ENCODE measurements around the gene BCAS3.

The BCAS3 gene

GRCh38 chr17:61387511-61388305, 710.1 kb downstream of the BCAS3 start:
- H3K4me3 ChIP-seq (ENCODE audit: extremely low read depth, insufficient read depth, low read length, poor library complexity, severe bottlenecking) = no peak overlapping the region
- H3K4me1 ChIP-seq (ENCODE audit: control insufficient read depth, insufficient read depth, low read length, poor library complexity, severe bottlenecking) = no peaks in the 10 kb centered on the region
- no peaks in the 10 kb centered on the region for H3K36me3 ChIP-seq (ENCODE audit: control insufficient read depth, insufficient read depth, low read length)
- H3K9me3 ChIP-seq (ENCODE audit: control insufficient read depth, low read length) = no peaks in the 10 kb centered on the region
- 93 to 100% methylated on average over 4 to 10 of the region's 11 CpGs for WGBS, 2 experiments (ENCODE audit: insufficient coverage in 2 of 2)
- H3K27ac ChIP-seq (ENCODE audit: low read depth, low read length, severe bottlenecking) = no peak overlapping the region

DNA sequence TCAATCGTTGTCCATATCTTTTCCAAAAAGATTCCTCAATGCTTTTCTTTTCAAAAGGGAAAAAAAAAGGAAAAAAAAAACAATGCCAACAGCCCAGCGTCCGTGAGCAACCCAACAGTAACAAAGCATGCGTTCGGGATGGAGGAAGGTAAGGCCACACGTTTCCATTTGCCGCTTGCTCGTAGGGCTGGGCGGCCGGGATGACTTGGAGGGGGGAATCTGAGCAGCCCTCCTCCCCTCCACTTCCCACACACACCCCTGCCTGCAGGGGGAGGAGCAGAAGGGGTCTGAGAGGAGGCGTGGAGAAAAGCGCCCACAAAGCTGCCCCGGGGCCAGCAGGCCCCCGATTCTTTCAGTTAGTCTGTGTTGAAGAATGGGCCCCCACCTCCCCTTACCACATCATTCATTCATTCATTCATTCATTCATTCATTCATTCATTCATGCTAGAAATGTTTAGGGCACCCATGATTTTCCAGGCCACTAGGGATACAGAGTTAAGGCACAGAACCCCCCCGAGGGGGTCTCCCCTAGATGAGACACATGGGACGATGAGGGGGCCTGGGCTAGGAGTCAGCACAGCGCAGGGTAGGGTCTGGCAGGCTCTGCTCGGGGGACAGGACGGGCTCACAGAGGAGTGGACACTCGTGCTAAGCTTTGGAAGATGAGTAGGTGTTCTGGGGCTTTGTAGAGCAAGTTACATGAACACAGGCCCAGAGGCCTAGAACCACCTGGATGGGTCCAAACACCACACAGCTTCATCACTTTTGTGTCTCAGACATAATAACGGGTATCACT, 711.1 kb downstream of the BCAS3 start:
- Histone ChIP-seq H3K27ac (ENCODE audit: low read depth, low read length, severe bottlenecking) (no peak overlapping the region), H3K4me1 (ENCODE audit: control insufficient read depth, insufficient read depth, low read length, poor library complexity, severe bottlenecking) (peaks cover 2% of the 10 kb centered on the region), H3K36me3 (ENCODE audit: control insufficient read depth, insufficient read depth, low read length) (no peaks in the 10 kb centered on the region), H3K9me3 (ENCODE audit: control insufficient read depth, low read length) (no peaks in the 10 kb centered on the region), H3K4me3 (ENCODE audit: extremely low read depth, insufficient read depth, low read length, poor library complexity, severe bottlenecking) (no peak overlapping the region)
- WGBS, 2 experiments (ENCODE audit: insufficient coverage in 2 of 2) = 87 to 89% methylated on average over 12 to 16 of the region's 21 CpGs

GRCh38 chr17:61389670-61390478, 712.2 kb downstream of the BCAS3 start:
- no peaks in the 10 kb centered on the region for H3K9me3 ChIP-seq (ENCODE audit: control insufficient read depth, low read length)
- 37 to 57% methylated on average over 12 to 19 of the region's 25 CpGs for WGBS, 2 experiments (ENCODE audit: insufficient coverage in 2 of 2)
- H3K27ac ChIP-seq (ENCODE audit: low read depth, low read length, severe bottlenecking) = no peak overlapping the region

GRCh38 chr17:61390479-61390791, 712.8 kb downstream of the BCAS3 start:
- H3K4me1 ChIP-seq (ENCODE audit: control insufficient read depth, insufficient read depth, low read length, poor library complexity, severe bottlenecking) = peaks cover 14% of the 10 kb centered on the region
- whole genome bisulfite sequencing, 2 experiments (ENCODE audit: insufficient coverage in 2 of 2) = 91 to 97% methylated on average over 7 to 11 of the region's 11 CpGs
- H3K9me3 ChIP-seq (ENCODE audit: control insufficient read depth, low read length) = no peaks in the 10 kb centered on the region
- no peaks in the 10 kb centered on the region for H3K36me3 ChIP-seq (ENCODE audit: control insufficient read depth, insufficient read depth, low read length)
- H3K4me3 ChIP-seq (ENCODE audit: extremely low read depth, insufficient read depth, low read length, poor library complexity, severe bottlenecking) = no peak overlapping the region
- H3K27ac ChIP-seq (ENCODE audit: low read depth, low read length, severe bottlenecking) = no peak overlapping the region

More at GRCh38 chr17:61389670-61390478, 712.2 kb downstream of the BCAS3 start:
- Histone ChIP-seq H3K4me1 (ENCODE audit: control insufficient read depth, insufficient read depth, low read length, poor library complexity, severe bottlenecking) (peaks cover 10% of the 10 kb centered on the region), H3K36me3 (ENCODE audit: control insufficient read depth, insufficient read depth, low read length) (no peaks in the 10 kb centered on the region), H3K4me3 (ENCODE audit: extremely low read depth, insufficient read depth, low read length, poor library complexity, severe bottlenecking) (no peak overlapping the region)

GRCh38 chr17:61391595-61392291, 714.1 kb downstream of the BCAS3 start:
- 91 to 93% methylated on average over 16 of the region's 19 CpGs for WGBS, 2 experiments (ENCODE audit: insufficient coverage in 2 of 2)
- H3K4me1 ChIP-seq (ENCODE audit: control insufficient read depth, insufficient read depth, low read length, poor library complexity, severe bottlenecking) = peaks cover 16% of the 10 kb centered on the region
- no peaks in the 10 kb centered on the region for H3K9me3 ChIP-seq (ENCODE audit: control insufficient read depth, low read length)
- no peaks in the 10 kb centered on the region for H3K36me3 ChIP-seq (ENCODE audit: control insufficient read depth, insufficient read depth, low read length)
- no peak overlapping the region for H3K27ac ChIP-seq (ENCODE audit: low read depth, low read length, severe bottlenecking)
- no peak overlapping the region for H3K4me3 ChIP-seq (ENCODE audit: extremely low read depth, insufficient read depth, low read length, poor library complexity, severe bottlenecking)

DNA sequence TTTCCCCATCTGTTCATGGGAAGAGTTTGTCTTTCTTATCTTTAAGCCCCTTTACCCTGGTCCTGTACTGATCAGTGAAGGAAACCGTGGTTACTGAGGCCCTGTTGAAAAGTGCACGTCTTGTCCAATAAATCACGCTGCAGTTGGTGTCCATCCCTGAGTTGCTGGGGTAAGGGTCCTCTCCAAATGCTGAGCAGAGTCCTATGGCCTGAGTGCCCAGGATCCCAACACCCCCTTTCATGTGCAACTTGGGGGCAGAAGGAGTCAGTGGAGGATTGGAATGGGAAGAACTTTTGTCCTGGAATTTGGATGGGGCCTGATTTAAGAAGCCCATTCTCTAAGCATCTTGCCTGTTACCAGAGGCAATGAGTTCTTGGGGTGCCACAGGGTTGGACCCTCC, 715.0 kb downstream of the BCAS3 start:
- H3K27ac ChIP-seq (ENCODE audit: low read depth, low read length, severe bottlenecking) = no peak overlapping the region
- H3K9me3 ChIP-seq (ENCODE audit: control insufficient read depth, low read length) = no peaks in the 10 kb centered on the region
- no peaks in the 10 kb centered on the region for H3K36me3 ChIP-seq (ENCODE audit: control insufficient read depth, insufficient read depth, low read length)
- WGBS, 2 experiments (ENCODE audit: insufficient coverage in 2 of 2) = 100% methylated on average over 3 of the region's 3 CpGs
- H3K4me3 ChIP-seq (ENCODE audit: extremely low read depth, insufficient read depth, low read length, poor library complexity, severe bottlenecking) = no peak overlapping the region
- peaks cover 16% of the 10 kb centered on the region for H3K4me1 ChIP-seq (ENCODE audit: control insufficient read depth, insufficient read depth, low read length, poor library complexity, severe bottlenecking)

DNA sequence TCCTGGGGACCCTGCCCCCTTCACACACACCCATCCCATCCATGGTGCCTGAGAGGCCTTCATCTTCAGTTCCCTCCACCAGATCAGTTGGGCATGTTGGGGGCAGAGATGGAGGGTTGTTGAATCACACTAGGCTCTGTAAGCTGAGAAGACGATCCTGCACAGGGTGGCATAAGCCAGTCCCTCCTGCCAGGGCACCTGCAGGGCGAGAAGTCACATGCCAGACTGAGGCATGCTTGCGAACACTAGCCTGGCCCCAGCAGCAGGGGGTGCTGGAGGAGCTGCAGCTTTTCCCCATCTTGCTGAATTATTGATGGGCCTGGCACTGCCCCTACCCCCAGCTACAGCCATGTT, 715.9 kb downstream of the BCAS3 start:
- no peak overlapping the region for H3K4me3 ChIP-seq (ENCODE audit: extremely low read depth, insufficient read depth, low read length, poor library complexity, severe bottlenecking)
- no peaks in the 10 kb centered on the region for H3K9me3 ChIP-seq (ENCODE audit: control insufficient read depth, low read length)
- no peak overlapping the region for H3K27ac ChIP-seq (ENCODE audit: low read depth, low read length, severe bottlenecking)
- 78 to 87% methylated on average over 3 of the region's 3 CpGs for WGBS, 2 experiments (ENCODE audit: insufficient coverage in 2 of 2)
- peaks cover 16% of the 10 kb centered on the region for H3K4me1 ChIP-seq (ENCODE audit: control insufficient read depth, insufficient read depth, low read length, poor library complexity, severe bottlenecking)
- no peaks in the 10 kb centered on the region for H3K36me3 ChIP-seq (ENCODE audit: control insufficient read depth, insufficient read depth, low read length)

DNA sequence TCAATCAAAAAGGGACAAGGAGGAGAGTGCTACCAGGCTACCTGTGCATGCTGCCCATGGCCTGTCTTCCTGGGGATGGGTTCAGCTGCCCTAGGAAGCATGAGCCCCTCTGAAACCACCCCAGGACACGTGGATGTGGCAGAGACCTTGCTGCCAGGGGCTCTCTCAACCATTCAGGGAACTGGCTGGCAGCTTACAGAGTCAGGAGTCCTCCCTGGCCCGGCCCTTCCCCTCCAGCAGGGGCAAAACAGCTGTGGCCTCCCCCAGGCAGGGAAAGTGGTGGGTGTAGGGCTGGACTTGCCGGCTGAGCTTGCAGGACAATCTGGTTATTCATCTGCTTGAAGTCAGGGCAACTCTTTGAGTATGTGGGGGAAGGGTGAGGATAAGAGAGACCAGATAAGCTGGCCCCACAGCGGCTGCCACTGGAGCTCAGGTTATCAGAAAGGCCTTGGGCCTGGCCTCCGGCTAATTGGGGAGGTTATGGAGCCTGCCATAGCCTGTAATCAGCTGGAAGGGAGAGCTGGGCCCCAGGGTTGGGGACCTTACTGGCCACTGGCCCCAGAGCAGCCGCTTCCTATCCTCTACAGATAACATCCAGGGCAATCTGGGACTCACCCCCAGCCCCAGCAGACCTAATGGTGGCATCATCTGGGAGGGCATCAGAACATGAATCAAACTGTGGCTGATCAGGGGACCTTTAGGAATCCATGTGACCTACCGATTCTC, 716.4 kb downstream of the BCAS3 start:
- H3K9me3 ChIP-seq (ENCODE audit: control insufficient read depth, low read length) = no peaks in the 10 kb centered on the region
- H3K4me1 ChIP-seq (ENCODE audit: control insufficient read depth, insufficient read depth, low read length, poor library complexity, severe bottlenecking) = peaks cover 16% of the 10 kb centered on the region
- 39 to 54% methylated on average over 6 to 7 of the region's 7 CpGs for WGBS, 2 experiments (ENCODE audit: insufficient coverage in 2 of 2)
- no peaks in the 10 kb centered on the region for H3K36me3 ChIP-seq (ENCODE audit: control insufficient read depth, insufficient read depth, low read length)
- no peak overlapping the region for H3K4me3 ChIP-seq (ENCODE audit: extremely low read depth, insufficient read depth, low read length, poor library complexity, severe bottlenecking)
- H3K27ac ChIP-seq (ENCODE audit: low read depth, low read length, severe bottlenecking) = no peak overlapping the region

DNA sequence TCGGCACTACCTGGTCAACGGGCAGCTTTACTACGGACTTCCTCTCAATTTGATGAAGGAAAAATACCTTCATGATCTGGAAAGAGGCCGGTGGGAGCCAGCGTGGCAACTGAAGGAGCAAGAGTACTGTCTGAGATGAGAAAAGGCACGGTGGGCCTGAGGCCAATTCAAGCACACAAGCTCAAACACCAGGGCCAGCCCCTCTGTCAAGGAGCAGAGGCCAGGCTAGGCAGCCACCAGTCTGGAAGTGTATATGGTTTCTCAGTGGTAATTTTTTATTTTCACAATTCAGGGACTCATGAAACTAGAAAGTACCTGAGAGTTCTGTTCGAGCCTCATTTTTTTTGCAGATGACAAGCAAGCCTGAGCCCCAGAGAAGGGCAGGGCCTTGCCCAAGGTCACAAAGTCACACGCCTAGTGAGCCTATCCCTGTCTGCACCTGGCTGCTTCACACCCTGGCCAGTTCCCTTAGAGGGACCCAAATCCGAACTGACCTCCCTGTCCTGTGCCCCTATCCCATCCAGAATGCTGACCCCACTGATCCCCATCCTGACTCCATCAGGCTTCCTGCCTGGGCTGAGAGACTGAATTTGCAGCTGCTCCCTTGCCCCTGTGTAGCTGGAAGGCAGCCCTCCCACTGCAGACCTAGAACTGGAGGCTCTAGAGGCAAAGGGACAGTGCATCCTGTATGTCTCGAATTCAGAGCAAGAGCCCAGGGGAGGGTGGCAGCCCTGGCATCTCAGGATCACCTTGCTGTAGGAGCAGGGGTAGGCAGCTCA, 717.2 kb downstream of the BCAS3 start:
- H3K27ac ChIP-seq (ENCODE audit: low read depth, low read length, severe bottlenecking) = no peak overlapping the region
- 70 to 78% methylated on average over 9 to 10 of the region's 10 CpGs for whole genome bisulfite sequencing, 2 experiments (ENCODE audit: insufficient coverage in 2 of 2)
- no peaks in the 10 kb centered on the region for H3K9me3 ChIP-seq (ENCODE audit: control insufficient read depth, low read length)
- H3K36me3 ChIP-seq (ENCODE audit: control insufficient read depth, insufficient read depth, low read length) = no peaks in the 10 kb centered on the region
- no peak overlapping the region for H3K4me3 ChIP-seq (ENCODE audit: extremely low read depth, insufficient read depth, low read length, poor library complexity, severe bottlenecking)
- H3K4me1 ChIP-seq (ENCODE audit: control insufficient read depth, insufficient read depth, low read length, poor library complexity, severe bottlenecking) = peaks cover 16% of the 10 kb centered on the region

Data from mesodermal cell (in vitro differentiated cells).